PC-9 (cell line): ENCODE measurements around the gene LETMD1. TPM values are rescaled to one million over a fixed set of nuclear protein-coding genes. Genes with fewer than 3 reads are reported as not detected.

ENCODE experiments used
- BruUV-seq: library from RNA; stranded (reverse); fragments of 400-500 nt; replicated peaks from 2 replicates; lab custom pipeline; 2021; lab: Mats Ljungman, UMichigan
- CTCF ChIA-PET: fragments of 300-600 bp; sonication (Branson Sonifier 250); formaldehyde crosslinking; loops from one replicate; lab custom pipeline; 2022; ENCODE audit warnings: antibody characterized with exemption; lab: Charles Lee
- POLR2A ChIA-PET: fragments of 300-600 bp; sonication (Branson Sonifier 250); formaldehyde crosslinking; loops from one replicate; lab custom pipeline; 2022; ENCODE audit warnings: antibody characterized with exemption; ENCODE audit not compliant: unreplicated experiment; lab: Charles Lee
- DNase-seq, 2 experiments: peaks; one replicate each; pipeline versions ENCODE4 v3.0.0 to v3.0.0-alpha.2; 2015 to 2022; ENCODE audit warnings: mixed read lengths in 1 of 2
- H2AFZ ChIP-seq: fragments of 200-600 bp; sonication (generic); 2 replicates; pipeline ENCODE4 v1.8.1; 2017; ENCODE audit warnings: antibody characterized with exemption
- H3F3A ChIP-seq: fragments of 200-600 bp; sonication (generic); 2 replicates; pipeline ENCODE4 v1.8.1; 2017; ENCODE audit warnings: antibody characterized with exemption, mild to moderate bottlenecking, low read depth; ENCODE audit not compliant: insufficient read depth
- H3K27ac ChIP-seq: fragments of 200-600 bp; sonication (generic); 2 replicates; pipeline ENCODE4 v1.6.1; 2016; ENCODE audit warnings: mixed run types
- H3K27me3 ChIP-seq: fragments of 200-600 bp; sonication (generic); 2 replicates; pipeline ENCODE4 v1.6.1; 2016; ENCODE audit warnings: low read depth, mixed run types; ENCODE audit not compliant: insufficient read depth
- H3K36me3 ChIP-seq: fragments of 200-600 bp; sonication (generic); 2 replicates; pipeline ENCODE4 v1.6.1; 2016; ENCODE audit warnings: low read depth, mixed run types
- H3K4me1 ChIP-seq: fragments of 200-600 bp; sonication (generic); replicated peaks from 2 replicates; pipeline ENCODE4 v1.6.1; 2016; ENCODE audit warnings: mixed run types; ENCODE audit not compliant: insufficient read depth
- H3K4me2 ChIP-seq: fragments of 200-600 bp; sonication (generic); 2 replicates; pipeline ENCODE4 v1.6.1; 2017; ENCODE audit warnings: mixed run types
- H3K4me3 ChIP-seq: fragments of 200-600 bp; sonication (generic); 2 replicates; pipeline ENCODE4 v1.6.1; 2016; ENCODE audit warnings: mixed run types
- H3K79me2 ChIP-seq: fragments of 200-600 bp; sonication (generic); 2 replicates; pipeline ENCODE4 v1.6.1; 2017; ENCODE audit warnings: low read depth, mixed run types
- H3K9me2 ChIP-seq: fragments of 200-600 bp; sonication (generic); 2 replicates; pipeline ENCODE4 v1.8.1; 2017; ENCODE audit warnings: mild to moderate bottlenecking; ENCODE audit not compliant: insufficient read depth
- H3K9me3 ChIP-seq: fragments of 200-600 bp; sonication (generic); 2 replicates; pipeline ENCODE4 v1.8.1; 2016; ENCODE audit warnings: low read depth; ENCODE audit not compliant: insufficient read depth
- H4K20me1 ChIP-seq: fragments of 200-600 bp; sonication (generic); 2 replicates; pipeline ENCODE4 v1.8.1; 2017; ENCODE audit not compliant: insufficient read depth
- EZH2 ChIP-seq: fragments of 200-600 bp; sonication (generic); IDR thresholded peaks from 2 replicates; pipeline ENCODE4 v1.8.0; 2017; ENCODE audit warnings: antibody characterized with exemption, low read depth
- intact Hi-C: fragments of 100-400 bp; cut with micrococcal nuclease; formaldehyde crosslinking; loops from one replicate; pipeline ENCODE4 v1.10.0; 2022; ENCODE audit not compliant: unreplicated experiment
- total RNA-seq: library from RNA; stranded (reverse); gene quantifications from 2 replicates; pipeline ENCODE4 v1.2.3, GENCODE V29; 2021
- TF ChIP-seq, protein P1 (sequence below): fragments of 200-600 bp; sonication (generic); conservative IDR thresholded peaks from 2 replicates; pipeline ENCODE4 v1.6.1; 2017; ENCODE audit warnings: mixed run types, antibody characterized with exemption, mild to moderate bottlenecking, moderate library complexity

Gene LETMD1
- total RNA-seq, 1 experiment from 2014 or later, result 81.9 TPM

DNA sequence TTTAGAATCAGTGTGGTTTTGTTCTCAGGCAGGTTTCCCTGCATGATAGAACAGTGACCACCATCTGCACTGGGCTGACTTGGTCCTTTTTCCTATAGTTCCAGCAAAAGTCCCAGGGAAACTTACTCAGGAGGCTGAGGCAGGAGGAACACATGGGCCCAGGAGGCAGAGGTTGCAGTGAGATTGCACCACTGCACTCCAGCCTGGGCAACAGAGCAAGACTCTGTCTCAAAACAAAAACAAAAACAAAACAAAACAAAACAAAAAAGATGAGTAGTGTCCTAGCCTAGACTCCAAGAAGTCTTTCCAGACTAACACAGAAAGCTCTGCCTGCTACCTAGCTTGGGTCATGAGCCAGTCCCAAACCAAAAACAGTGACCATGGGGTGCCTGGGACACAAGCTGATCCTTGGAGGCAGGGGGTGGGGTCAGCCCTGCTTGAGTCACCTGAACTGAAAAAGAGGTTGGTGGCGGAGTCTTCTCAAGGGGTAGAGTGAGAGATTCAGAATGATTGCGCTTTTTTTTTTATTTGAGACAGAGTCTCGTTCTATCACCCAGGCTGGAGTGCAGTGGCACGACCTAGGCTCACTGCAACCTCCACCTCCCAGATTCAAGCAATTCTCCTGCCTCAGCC lies 14.6 kb upstream of the LETMD1 start:
- ChIA-PET CTCF (no interaction called here), POLR2A (no interaction called here)
- no peaks in the 10 kb centered on the region for H3K27me3 ChIP-seq
- H4K20me1 ChIP-seq, result no peaks in the 10 kb centered on the region
- BruUV-seq, result no TSS peak
- H3K4me3 ChIP-seq, result no peak overlapping the region
- H3K27ac ChIP-seq, result no peak overlapping the region
- H3K36me3 ChIP-seq, result no peaks in the 10 kb centered on the region
- intact Hi-C loops, result no loop called here
- TF ChIP-seq, protein P1, sequence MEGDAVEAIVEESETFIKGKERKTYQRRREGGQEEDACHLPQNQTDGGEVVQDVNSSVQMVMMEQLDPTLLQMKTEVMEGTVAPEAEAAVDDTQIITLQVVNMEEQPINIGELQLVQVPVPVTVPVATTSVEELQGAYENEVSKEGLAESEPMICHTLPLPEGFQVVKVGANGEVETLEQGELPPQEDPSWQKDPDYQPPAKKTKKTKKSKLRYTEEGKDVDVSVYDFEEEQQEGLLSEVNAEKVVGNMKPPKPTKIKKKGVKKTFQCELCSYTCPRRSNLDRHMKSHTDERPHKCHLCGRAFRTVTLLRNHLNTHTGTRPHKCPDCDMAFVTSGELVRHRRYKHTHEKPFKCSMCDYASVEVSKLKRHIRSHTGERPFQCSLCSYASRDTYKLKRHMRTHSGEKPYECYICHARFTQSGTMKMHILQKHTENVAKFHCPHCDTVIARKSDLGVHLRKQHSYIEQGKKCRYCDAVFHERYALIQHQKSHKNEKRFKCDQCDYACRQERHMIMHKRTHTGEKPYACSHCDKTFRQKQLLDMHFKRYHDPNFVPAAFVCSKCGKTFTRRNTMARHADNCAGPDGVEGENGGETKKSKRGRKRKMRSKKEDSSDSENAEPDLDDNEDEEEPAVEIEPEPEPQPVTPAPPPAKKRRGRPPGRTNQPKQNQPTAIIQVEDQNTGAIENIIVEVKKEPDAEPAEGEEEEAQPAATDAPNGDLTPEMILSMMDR, result no peak
- TF ChIP-seq EZH2, result no peak
- peaks cover 32% of the 10 kb centered on the region for H3K4me1 ChIP-seq
- H3K79me2 ChIP-seq, result no peaks in the 10 kb centered on the region
- no peaks in the 10 kb centered on the region for H3K9me2 ChIP-seq
- H3F3A ChIP-seq, result peaks cover 29% of the 10 kb centered on the region
- H3K9me3 ChIP-seq, result no peaks in the 10 kb centered on the region
- no peak overlapping the region for H3K4me2 ChIP-seq
- no peak for DNase-seq
- H2AFZ ChIP-seq, result no peak overlapping the region

DNA sequence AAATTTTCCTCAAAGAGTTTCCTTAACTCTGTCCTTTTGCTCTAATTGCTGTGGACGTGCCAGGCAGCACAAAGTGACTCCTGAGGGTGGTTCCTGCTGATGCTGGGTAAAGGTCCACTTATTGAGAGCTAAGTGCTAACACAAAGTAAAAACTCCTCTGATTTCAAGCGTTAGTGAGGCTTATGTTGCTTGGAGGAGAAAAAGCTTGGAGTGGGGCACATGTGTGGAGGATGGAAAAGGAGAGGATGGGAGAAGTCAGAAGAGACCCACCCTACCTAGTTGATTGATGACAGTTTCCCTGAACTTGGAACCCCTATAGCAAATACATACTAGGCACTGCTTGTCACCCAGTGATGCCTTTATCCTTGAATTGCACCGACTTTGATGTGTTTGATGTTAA lies 11.8 kb upstream of the LETMD1 start:
- Histone ChIP-seq H4K20me1 (no peaks in the 10 kb centered on the region), H3F3A (peaks cover 23% of the 10 kb centered on the region), H3K9me3 (no peaks in the 10 kb centered on the region), H3K27ac (no peak overlapping the region), H3K4me2 (no peak overlapping the region), H3K36me3 (no peaks in the 10 kb centered on the region), H3K27me3 (no peaks in the 10 kb centered on the region), H3K4me1 (peaks cover 30% of the 10 kb centered on the region), H2AFZ (no peak overlapping the region), H3K9me2 (no peaks in the 10 kb centered on the region), H3K79me2 (no peaks in the 10 kb centered on the region), H3K4me3 (no peak overlapping the region)
- no peak for DNase-seq
- ChIA-PET CTCF (interaction anchor here (0.6 kb wide), 1 partner anchor 159 kb away, joined by 8 read pairs; no protein-coding TSS in a partner anchor), POLR2A (no interaction called here)
- no peak for TF ChIP-seq EZH2
- TF ChIP-seq, protein P1, result no peak
- intact Hi-C loops, result no loop called here
- no TSS peak for BruUV-seq

DNA sequence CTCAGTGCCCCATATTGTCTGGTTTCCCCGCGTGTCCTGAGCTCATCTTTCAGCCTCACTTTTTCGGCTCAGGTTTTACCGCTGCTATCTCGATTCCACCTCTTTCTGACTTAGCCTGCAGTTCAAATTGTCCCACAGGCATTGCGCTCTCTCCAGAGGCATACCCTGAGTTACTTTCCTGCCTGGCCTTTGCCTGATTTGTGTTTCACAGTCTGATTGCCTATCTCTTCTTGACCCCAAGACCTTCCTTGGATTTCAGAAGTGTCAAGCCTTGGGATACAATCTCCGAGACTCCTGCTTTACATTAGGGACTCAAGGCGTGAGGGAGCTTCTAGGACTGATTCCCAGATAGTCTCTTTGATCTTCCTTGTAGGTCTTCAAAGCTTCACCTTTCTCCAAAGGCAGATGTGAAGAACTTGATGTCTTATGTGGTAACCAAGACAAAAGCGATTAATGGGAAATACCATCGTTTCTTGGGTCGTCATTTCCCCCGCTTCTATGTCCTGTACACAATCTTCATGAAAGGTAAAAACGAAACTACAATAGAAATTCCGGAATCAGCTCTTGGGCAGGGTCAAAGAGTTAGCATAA lies 629 bp downstream of the LETMD1 start:
- DNase-seq, result no peak
- Histone ChIP-seq H3K9me3 (no peaks in the 10 kb centered on the region), H3K27me3 (no peaks in the 10 kb centered on the region), H3K4me2 (peak overlapping the region; percentile 89), H4K20me1 (no peaks in the 10 kb centered on the region), H2AFZ (peak overlapping the region; percentile 83), H3K9me2 (no peaks in the 10 kb centered on the region), H3K36me3 (peaks cover 8% of the 10 kb centered on the region; the same call in 1 of the 2 replicates), H3F3A (peaks cover 8% of the 10 kb centered on the region; the same call in 1 of the 2 replicates), H3K4me1 (peaks cover 19% of the 10 kb centered on the region), H3K4me3 (peak overlapping the region; percentile 94), H3K79me2 (peaks cover 26% of the 10 kb centered on the region), H3K27ac (peak overlapping the region; percentile 35; the same call in 1 of the 2 replicates)
- ChIA-PET CTCF (interaction anchor here (1.9 kb wide), 1 partner anchor 20 kb away, joined by 5 read pairs; no protein-coding TSS in a partner anchor), POLR2A (interaction anchor here (0.5 to 0.6 kb wide), 3 partner anchors 16 to 1100 kb away, joined by 3 to 20 read pairs (median 5); no protein-coding TSS in a partner anchor)
- intact Hi-C loops, result loop anchor here (1.0 to 5.0 kb wide), 5 partner anchors 20 to 204 kb away; partner anchors contain the start of gene CSRNP2
- TF ChIP-seq, protein P1, result no peak
- no peak for TF ChIP-seq EZH2
- TSS peak; percentile 55 for BruUV-seq
